ENCODE data around the gene SLC25A27.

DNA sequence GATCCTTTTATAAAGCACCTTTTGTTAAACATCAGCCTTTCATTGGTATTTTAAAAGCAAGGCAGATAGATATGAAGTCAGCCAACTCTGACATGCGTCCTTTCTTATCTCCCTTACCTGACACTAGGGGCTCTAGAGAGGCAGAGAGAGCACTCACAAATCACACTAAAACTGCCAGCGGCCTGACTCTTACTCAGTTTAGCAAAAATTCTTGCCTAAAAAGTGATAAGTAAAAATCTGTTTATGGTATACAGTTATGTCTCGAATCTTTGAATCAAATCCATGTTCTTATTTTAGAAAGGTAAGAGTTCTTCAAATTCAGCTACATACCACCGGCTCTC lies 24.5 kb downstream of the SLC25A27 start:
- TF ChIP-seq, protein P1, sequence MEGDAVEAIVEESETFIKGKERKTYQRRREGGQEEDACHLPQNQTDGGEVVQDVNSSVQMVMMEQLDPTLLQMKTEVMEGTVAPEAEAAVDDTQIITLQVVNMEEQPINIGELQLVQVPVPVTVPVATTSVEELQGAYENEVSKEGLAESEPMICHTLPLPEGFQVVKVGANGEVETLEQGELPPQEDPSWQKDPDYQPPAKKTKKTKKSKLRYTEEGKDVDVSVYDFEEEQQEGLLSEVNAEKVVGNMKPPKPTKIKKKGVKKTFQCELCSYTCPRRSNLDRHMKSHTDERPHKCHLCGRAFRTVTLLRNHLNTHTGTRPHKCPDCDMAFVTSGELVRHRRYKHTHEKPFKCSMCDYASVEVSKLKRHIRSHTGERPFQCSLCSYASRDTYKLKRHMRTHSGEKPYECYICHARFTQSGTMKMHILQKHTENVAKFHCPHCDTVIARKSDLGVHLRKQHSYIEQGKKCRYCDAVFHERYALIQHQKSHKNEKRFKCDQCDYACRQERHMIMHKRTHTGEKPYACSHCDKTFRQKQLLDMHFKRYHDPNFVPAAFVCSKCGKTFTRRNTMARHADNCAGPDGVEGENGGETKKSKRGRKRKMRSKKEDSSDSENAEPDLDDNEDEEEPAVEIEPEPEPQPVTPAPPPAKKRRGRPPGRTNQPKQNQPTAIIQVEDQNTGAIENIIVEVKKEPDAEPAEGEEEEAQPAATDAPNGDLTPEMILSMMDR (IDR thresholded peaks at IDR 0.05), result no peak
- no peak for TF ChIP-seq POLR2A (IDR thresholded peaks at IDR 0.05)
